GM12873 (cell line): ENCODE measurements around the gene RIMBP2.

Experiments
- TF ChIP-seq, protein P1 (sequence below): IDR thresholded peaks from 2 replicates; pipeline ENCODE4 v1.5.1; 2012; ENCODE audit warnings: low read depth, mild to moderate bottlenecking, moderate library complexity, low read length, control low read depth; ENCODE audit not compliant: insufficient read depth; ENCODE audit errors: missing control alignments

RIMBP2 gene

DNA sequence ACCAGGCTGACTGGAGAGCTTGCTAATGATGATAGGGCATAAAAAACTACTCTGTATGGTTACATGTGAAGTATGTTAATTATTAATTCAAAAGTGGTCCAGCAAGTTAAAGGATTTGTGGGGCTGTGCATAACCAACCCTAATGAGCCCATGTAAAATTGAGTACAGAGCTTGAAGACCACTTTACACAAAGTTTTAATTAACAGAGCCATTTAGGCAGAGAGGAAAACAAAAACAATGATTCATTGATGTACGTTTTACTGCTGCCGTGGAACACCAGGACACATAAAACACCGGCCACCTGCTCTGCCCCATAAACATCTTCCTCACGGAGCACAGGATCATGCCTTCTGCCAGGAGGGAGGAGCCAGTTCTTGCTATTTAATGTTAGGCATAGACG lies 83.5 kb downstream of the RIMBP2 start:
- TF ChIP-seq, protein P1, sequence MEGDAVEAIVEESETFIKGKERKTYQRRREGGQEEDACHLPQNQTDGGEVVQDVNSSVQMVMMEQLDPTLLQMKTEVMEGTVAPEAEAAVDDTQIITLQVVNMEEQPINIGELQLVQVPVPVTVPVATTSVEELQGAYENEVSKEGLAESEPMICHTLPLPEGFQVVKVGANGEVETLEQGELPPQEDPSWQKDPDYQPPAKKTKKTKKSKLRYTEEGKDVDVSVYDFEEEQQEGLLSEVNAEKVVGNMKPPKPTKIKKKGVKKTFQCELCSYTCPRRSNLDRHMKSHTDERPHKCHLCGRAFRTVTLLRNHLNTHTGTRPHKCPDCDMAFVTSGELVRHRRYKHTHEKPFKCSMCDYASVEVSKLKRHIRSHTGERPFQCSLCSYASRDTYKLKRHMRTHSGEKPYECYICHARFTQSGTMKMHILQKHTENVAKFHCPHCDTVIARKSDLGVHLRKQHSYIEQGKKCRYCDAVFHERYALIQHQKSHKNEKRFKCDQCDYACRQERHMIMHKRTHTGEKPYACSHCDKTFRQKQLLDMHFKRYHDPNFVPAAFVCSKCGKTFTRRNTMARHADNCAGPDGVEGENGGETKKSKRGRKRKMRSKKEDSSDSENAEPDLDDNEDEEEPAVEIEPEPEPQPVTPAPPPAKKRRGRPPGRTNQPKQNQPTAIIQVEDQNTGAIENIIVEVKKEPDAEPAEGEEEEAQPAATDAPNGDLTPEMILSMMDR: no peak

DNA sequence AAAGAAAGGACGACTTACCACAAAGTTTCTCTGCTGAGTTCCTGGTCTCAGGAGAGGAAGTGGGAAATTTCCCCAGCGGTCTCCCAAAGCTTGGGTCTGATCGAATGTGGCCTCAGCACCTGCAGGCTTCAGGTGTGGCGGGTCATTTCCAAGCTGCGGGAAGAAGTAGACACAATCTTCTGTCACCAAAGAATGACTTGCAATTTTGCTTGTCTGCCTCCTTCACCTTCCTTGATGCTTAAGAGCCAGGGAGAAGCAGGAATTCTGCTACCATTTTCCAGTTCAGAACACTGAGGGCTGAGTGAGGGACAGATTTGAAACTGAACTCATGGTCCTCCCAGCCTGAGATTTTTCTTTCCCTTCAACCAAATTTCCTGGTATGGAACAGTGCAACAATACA lies 87.8 kb downstream of the RIMBP2 start:
- TF ChIP-seq, protein P1: no peak

DNA sequence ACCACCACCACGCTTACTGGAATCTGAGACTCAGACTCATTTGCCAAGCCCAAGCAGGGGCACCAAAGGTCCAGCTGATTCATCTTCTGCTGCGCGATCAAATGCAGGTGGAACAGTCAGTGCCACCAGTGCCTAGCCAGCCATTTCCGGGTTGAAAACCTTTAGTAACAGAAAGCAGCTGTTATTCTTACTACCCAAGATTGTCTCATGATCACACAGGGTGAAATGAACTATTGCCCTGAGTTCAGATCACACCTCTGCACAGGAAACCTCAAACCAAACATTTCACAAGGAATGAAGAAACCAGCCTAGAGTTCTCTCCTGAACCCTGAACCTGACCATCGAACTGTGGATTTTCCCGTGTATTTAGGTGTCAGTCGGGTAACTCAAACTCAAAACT lies 88.9 kb downstream of the RIMBP2 start:
- TF ChIP-seq, protein P1: no peak

DNA sequence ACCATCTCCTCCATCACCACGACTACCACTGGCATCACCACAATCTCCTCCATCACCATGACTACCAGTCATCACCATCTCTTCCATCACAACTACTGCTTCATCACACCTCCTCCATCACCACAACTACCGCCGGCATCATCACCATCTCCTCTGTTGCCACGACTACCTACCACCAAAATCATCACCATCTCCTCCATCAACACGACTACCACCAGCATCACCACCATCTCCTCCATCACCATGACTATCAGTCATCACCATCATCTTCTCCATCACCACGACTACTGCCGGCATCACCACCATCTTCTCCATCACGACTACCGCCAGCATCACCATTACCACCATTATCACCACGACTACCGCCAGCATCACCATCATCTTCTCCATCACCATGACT lies 89.5 kb downstream of the RIMBP2 start:
- TF ChIP-seq, protein P1: no peak

DNA sequence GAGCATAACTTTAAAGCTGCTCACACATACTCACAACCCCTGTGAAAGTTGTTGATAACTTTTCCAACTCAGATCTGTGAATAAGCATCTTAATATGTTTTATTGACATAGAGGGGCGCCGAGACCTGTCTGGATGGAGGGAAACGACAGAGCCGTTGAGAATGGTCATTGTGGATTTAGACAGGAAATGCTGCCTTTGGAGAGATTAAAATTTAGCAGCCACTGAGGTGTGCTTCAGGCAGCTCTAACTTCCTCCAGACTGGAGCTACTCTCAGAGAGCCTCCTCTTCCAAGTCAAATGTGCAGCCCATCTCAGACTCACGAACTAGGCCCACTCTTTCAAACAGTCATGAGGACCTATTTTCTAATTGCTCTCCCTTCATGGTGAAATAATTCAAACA lies 90.9 kb downstream of the RIMBP2 start:
- TF ChIP-seq, protein P1: no peak

DNA sequence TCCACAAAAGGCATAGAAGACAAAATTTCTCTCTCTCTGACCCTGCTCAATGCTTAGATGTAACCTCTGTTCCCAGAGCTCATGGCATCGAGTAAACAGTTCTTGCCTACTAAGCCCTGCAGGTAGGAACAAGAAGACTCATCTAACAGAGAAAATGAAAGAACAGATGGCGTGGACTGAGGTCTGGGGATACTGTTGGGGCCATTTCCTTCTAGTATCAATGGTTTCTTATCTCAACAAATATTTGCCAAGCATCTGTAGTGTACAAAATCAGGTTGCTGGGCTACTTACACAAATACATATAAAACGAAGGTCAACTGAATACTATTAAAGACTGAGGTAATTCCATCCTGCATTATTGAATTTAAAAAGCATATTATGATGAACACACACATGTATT lies 93.3 kb downstream of the RIMBP2 start:
- TF ChIP-seq, protein P1: no peak

DNA sequence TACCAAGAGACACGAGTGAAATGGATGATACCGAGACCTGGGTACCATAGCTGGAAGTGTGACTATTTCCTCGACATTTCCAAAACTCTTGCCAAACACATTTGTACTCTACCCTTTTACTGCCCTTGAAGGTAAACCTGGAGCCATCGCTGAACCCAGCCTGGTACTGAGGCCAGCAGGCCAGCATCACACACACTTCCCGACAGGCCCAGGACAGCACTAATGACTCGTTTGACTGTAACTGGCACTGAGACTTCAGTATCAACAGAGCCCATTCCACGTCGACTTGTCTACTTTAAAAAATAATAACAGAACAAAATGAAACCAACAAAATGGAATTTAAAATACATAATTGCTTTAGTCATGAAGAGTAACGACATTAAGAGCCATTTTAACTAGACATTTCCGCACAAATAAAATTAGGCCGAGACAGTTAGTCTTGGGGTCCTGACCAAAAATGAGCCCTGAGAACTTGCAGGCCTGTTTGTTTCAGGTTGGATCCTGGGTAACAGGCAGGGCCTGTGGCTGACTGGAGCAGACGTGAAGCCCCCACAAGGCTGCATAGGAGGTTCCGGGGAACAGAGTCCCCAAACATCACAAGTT lies 94.3 kb downstream of the RIMBP2 start:
- TF ChIP-seq, protein P1: no peak

DNA sequence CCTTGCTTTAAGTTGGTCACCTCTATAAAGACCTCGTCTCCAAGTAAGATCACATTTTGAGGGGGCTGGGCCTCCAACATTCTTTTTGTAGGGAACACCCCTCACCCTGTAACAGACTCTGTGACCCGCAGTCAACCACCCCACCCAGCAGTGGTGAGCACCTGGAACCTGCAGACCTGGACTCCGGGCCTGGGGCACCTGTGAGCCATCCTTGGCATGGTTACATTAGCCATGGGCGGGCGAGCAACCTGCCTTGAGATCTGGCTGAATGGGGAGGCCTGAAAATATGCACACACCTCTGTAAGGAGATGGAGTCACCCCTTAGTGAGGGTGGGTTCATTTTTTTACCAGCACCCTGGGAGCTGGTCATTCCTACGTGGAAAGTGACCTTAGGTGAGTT lies 95.3 kb downstream of the RIMBP2 start:
- TF ChIP-seq, protein P1: no peak
